Activated CD4-positive, alpha-beta T cell treated with anti-CD3 and anti-CD28 coated beads, Interleukin-2, amount 10 ng/mL, durations not matched to agents 7 days and 5 days (primary cell): ENCODE results near the gene TERF2IP. TPM values are rescaled to one million over a fixed set of nuclear protein-coding genes. Genes with fewer than 3 reads are reported as not detected.

ENCODE experiments used
- CTCF ChIA-PET: fragments of 350-600 bp; sonication (Branson Sonifier 250); formaldehyde crosslinking; loops from one replicate; lab custom pipeline; 2021; ENCODE audit warnings: antibody characterized with exemption; lab: Charles Lee
- POLR2A ChIA-PET: fragments of 350-600 bp; sonication (Branson Sonifier 250); formaldehyde crosslinking; loops from one replicate; lab custom pipeline; 2021; ENCODE audit warnings: antibody characterized with exemption; lab: Charles Lee
- DNase-seq: peaks from one replicate; pipeline ENCODE4 v3.0.0-alpha.2; 2020
- H3K27ac Mint-ChIP-seq: one replicate; pipeline ENCODE4 v1.8.0; 2021; ENCODE audit warnings: mild to moderate bottlenecking, moderate library complexity, mixed read lengths
- H3K27me3 Mint-ChIP-seq: one replicate; pipeline ENCODE4 v1.8.0; 2021; ENCODE audit warnings: mixed read lengths
- H3K36me3 Mint-ChIP-seq: one replicate; pipeline ENCODE4 v1.8.0; 2021; ENCODE audit warnings: low read depth, mixed read lengths
- H3K4me1 Mint-ChIP-seq: one replicate; pipeline ENCODE4 v1.8.0; 2021; ENCODE audit warnings: mixed read lengths
- H3K4me3 Mint-ChIP-seq: one replicate; pipeline ENCODE4 v1.8.0; 2021; ENCODE audit warnings: mild to moderate bottlenecking, moderate library complexity, mixed read lengths
- H3K9me3 Mint-ChIP-seq: one replicate; pipeline ENCODE4 v1.8.0; 2021; ENCODE audit warnings: mixed read lengths
- total RNA-seq, 2 experiments: library from RNA; stranded (reverse); gene quantifications; one replicate each; pipeline ENCODE4 v1.2.3, GENCODE V29; 2021

TERF2IP gene
- total RNA-seq, 2 experiments from 2014 or later, result 69.2 to 70.1 TPM

- no peaks in the 10 kb centered on the region for H3K9me3 Mint-ChIP-seq
- peak overlapping the region; percentile 94 for H3K27ac Mint-ChIP-seq
- H3K4me1 Mint-ChIP-seq, result peaks cover 63% of the 10 kb centered on the region
- CTCF ChIA-PET, result interaction anchor here (1.0 to 2.9 kb wide), 6 partner anchors 8 to 182 kb away, joined by 3 to 13 read pairs (median 4); partner anchors contain the start of gene TMEM170A
- peaks cover 55% of the 10 kb centered on the region for H3K36me3 Mint-ChIP-seq
- POLR2A ChIA-PET, result interaction anchor here (0.6 to 1.0 kb wide), 2 partner anchors 24 to 115 kb away, joined by 3 to 4 read pairs; partner anchors contain the start of gene ADAT1
- H3K27me3 Mint-ChIP-seq, result no peaks in the 10 kb centered on the region
- peak overlapping the region; percentile 99 for H3K4me3 Mint-ChIP-seq
- DNase-seq, result no peak
These were observed 471 bp upstream of the TERF2IP start for GRCh38 chr16:75647112-75647491.

- Mint-ChIP-seq H3K36me3 (peaks cover 56% of the 10 kb centered on the region), H3K27me3 (no peaks in the 10 kb centered on the region), H3K4me3 (peak overlapping the region; percentile 99), H3K4me1 (peaks cover 70% of the 10 kb centered on the region), H3K9me3 (no peaks in the 10 kb centered on the region), H3K27ac (peak overlapping the region; percentile 94)
- POLR2A ChIA-PET, result interaction anchor here (0.7 to 1.0 kb wide), 2 partner anchors 25 to 547 kb away, joined by 3 to 4 read pairs; partner anchors contain the start of gene ADAT1
- CTCF ChIA-PET, result interaction anchor here (0.5 to 2.9 kb wide), 8 partner anchors 8 to 268 kb away, joined by 3 to 13 read pairs (median 4); partner anchors contain the start of gene TMEM170A
- DNase-seq, result peak; percentile 90
These were observed 898 bp downstream of the TERF2IP start for GRCh38 chr16:75648265-75649076.

DNA sequence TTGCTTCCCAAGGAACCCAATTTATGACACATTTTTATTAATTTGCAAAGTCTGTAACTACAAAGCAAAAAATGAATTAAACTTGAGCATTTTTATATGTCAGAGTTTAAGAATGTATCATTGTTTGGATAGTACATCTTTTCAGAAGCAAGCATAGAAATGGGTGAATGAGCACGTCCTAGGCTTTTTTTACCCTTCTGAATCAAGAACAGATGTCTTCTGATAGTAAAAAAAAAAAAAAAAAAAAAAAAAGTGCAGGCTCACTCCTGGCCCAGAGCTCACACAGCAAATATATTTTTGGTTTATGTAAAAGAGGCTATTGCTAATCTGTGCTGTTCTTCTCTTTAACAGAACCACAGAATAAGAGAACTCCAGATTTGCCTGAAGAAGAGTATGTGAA, 6.3 kb downstream of the TERF2IP start:
- no peak for DNase-seq
- peak overlapping the region; percentile 58 for H3K27ac Mint-ChIP-seq
- CTCF ChIA-PET, result no interaction called here
- H3K4me3 Mint-ChIP-seq, result no peak overlapping the region
- H3K4me1 Mint-ChIP-seq, result peaks cover 44% of the 10 kb centered on the region
- POLR2A ChIA-PET, result interaction anchor here (0.7 kb wide), 1 partner anchor 22 kb away, joined by 4 read pairs; no protein-coding TSS in a partner anchor
- H3K9me3 Mint-ChIP-seq, result no peaks in the 10 kb centered on the region
- no peaks in the 10 kb centered on the region for H3K27me3 Mint-ChIP-seq
- peaks cover 65% of the 10 kb centered on the region for H3K36me3 Mint-ChIP-seq

DNA sequence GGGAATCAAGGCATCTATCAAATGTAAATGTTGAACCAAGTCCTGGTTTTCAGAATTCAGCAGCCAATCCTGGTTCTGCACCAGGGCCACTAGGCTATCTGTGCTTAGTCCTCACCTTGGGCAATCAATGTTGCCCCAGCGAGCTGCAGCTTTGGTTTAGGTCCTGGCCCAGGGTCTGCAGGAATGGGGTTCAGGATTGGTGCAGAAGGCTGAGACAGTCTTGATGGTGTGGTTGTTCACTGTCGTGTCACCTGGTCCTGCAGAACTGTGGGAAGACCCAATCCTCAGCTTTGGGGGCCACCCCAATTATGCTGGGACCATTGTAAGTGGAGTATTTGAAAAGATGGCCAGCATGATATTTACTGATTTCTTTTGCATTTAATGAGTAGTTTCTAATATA, 10.6 kb downstream of the TERF2IP start:
- Mint-ChIP-seq H3K4me1 (peaks cover 12% of the 10 kb centered on the region), H3K4me3 (no peak overlapping the region), H3K27ac (no peak overlapping the region), H3K9me3 (no peaks in the 10 kb centered on the region), H3K27me3 (no peaks in the 10 kb centered on the region), H3K36me3 (peaks cover 52% of the 10 kb centered on the region)
- ChIA-PET CTCF (no interaction called here), POLR2A (no interaction called here)
- no peak for DNase-seq

- no peaks in the 10 kb centered on the region for H3K4me1 Mint-ChIP-seq
- no peak overlapping the region for H3K27ac Mint-ChIP-seq
- CTCF ChIA-PET, result interaction anchor here (0.9 kb wide), 1 partner anchor 9 kb away, joined by 4 read pairs; no protein-coding TSS in a partner anchor
These were observed 12.7 kb downstream of the TERF2IP start for GRCh38 chr16:75660321-75660720.

DNA sequence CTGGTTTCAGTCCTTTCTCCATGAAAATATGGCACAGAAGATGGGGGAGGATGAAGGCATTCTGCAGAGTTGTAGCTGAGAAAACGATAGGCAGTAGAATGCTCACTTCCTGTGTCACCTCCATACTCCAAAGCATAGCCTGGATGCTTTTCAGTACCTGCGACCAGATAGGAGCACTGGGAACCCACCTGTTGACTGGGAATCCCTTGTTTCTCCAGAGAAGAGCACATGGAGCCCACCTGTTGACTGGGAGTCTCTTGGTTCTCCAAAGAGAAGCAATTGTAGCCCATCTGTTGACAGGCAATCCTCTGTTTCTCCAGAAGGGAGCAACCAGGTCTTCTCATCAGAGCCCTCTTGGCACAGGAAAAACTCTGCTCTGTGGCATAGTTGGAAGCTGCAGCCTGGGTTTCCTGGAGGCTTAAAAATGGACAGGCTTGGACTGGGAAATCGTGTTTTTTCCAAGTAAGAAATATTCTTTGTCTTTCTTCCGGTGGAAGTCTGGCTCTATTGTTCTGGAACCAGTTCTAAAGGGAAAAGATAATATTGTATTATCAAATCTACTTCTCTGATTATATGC, 13.2 kb downstream of the TERF2IP start:
- no peaks in the 10 kb centered on the region for H3K4me1 Mint-ChIP-seq
- POLR2A ChIA-PET, result no interaction called here

More at GRCh38 chr16:75660321-75660720, 12.7 kb downstream of the TERF2IP start:
- H3K27me3 Mint-ChIP-seq, result no peaks in the 10 kb centered on the region
- H3K4me3 Mint-ChIP-seq, result no peak overlapping the region
- POLR2A ChIA-PET, result no interaction called here
- H3K36me3 Mint-ChIP-seq, result peaks cover 38% of the 10 kb centered on the region
- no peaks in the 10 kb centered on the region for H3K9me3 Mint-ChIP-seq
- no peak for DNase-seq

DNA sequence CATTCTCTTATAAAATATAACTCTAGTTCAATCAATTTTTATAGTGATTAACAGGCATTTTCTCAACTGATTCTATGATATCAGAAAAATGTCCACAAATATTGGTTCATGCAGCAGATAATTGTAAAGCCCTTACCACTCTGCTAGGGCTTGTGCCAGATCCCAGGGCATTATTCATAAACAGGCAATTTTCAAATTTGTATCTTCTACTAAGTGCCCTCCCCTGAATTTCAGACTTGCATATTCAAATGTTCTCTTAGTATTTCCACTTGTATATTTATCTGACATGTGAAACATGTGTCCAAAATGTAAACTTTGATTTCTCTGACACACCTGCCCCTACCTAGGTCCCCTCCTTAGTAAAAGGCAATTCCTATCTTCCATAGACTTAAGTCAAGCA, 19.9 kb downstream of the TERF2IP start:
- CTCF ChIA-PET, result no interaction called here
- Mint-ChIP-seq H3K4me1 (no peaks in the 10 kb centered on the region), H3K9me3 (peaks cover 3% of the 10 kb centered on the region), H3K27me3 (no peaks in the 10 kb centered on the region), H3K36me3 (peaks cover under 1% of the 10 kb centered on the region), H3K4me3 (no peak overlapping the region), H3K27ac (no peak overlapping the region)
- POLR2A ChIA-PET, result no interaction called here
- no peak for DNase-seq

More for the DNA sequence above, 13.2 kb downstream of the TERF2IP start:
- Mint-ChIP-seq H3K27me3 (no peaks in the 10 kb centered on the region), H3K36me3 (peaks cover 34% of the 10 kb centered on the region), H3K9me3 (peaks cover 2% of the 10 kb centered on the region), H3K27ac (no peak overlapping the region), H3K4me3 (no peak overlapping the region)
- DNase-seq, result no peak
- CTCF ChIA-PET, result no interaction called here

GRCh38 chr16:75676909-75677308, 29.3 kb downstream of the TERF2IP start, which contains the start of gene CPHXL2:
Gene CPHXL2 (minus strand): TSS chr16:75677009. CDS start chr16:75676999, 10 bp downstream.
- DNase-seq, result no peak
- Mint-ChIP-seq H3K36me3 (no peaks in the 10 kb centered on the region), H3K4me1 (no peaks in the 10 kb centered on the region), H3K4me3 (no peak within 1 kb of the TSS), H3K27me3 (no peaks in the 10 kb centered on the region), H3K27ac (no peak within 1 kb of the TSS), H3K9me3 (no peaks in the 10 kb centered on the region)
- CTCF ChIA-PET, result interaction anchor here (0.6 kb wide), 1 partner anchor 97 kb away, joined by 3 read pairs; no protein-coding TSS in a partner anchor
- POLR2A ChIA-PET, result no interaction called here

GRCh38 chr16:75679366-75679765, 31.8 kb downstream of the TERF2IP start:
- no peaks in the 10 kb centered on the region for H3K36me3 Mint-ChIP-seq
- no peak overlapping the region for H3K4me3 Mint-ChIP-seq
- CTCF ChIA-PET, result no interaction called here
- H3K4me1 Mint-ChIP-seq, result no peaks in the 10 kb centered on the region
- POLR2A ChIA-PET, result no interaction called here
- H3K27me3 Mint-ChIP-seq, result peaks cover 2% of the 10 kb centered on the region
- no peak for DNase-seq
- H3K27ac Mint-ChIP-seq, result no peak overlapping the region
- H3K9me3 Mint-ChIP-seq, result peaks cover 4% of the 10 kb centered on the region

- peaks cover 9% of the 10 kb centered on the region for H3K9me3 Mint-ChIP-seq
- no peak overlapping the region for H3K27ac Mint-ChIP-seq
- CTCF ChIA-PET, result no interaction called here
- POLR2A ChIA-PET, result no interaction called here
- peaks cover 4% of the 10 kb centered on the region for H3K27me3 Mint-ChIP-seq
- no peak overlapping the region for H3K4me3 Mint-ChIP-seq
- no peaks in the 10 kb centered on the region for H3K36me3 Mint-ChIP-seq
- no peak for DNase-seq
- H3K4me1 Mint-ChIP-seq, result no peaks in the 10 kb centered on the region
These were observed 34.7 kb downstream of the TERF2IP start for GRCh38 chr16:75682308-75682707.

- H3K4me1 Mint-ChIP-seq, result no peaks in the 10 kb centered on the region
These were observed 39.8 kb downstream of the TERF2IP start for GRCh38 chr16:75687361-75687760.

DNA sequence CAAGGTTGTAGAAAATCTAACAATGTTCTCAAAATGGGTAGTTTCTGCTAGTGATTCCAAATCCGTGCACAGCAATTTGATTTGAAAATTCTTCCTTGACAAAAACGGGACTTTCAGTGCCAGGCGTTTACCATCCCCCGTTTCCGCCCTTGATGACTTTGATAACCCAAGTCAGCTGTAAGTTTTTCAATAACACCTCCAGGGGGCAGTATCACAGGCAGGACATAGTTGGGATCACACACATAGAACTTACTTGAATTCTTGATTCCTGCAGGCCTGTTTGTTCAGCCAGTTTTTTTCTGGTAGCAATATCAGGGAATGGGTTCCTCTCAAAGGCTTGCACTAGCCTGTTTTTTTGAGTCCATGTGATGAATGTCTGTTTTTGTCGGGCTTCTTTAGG, 48.1 kb downstream of the TERF2IP start:
- Mint-ChIP-seq H3K36me3 (no peaks in the 10 kb centered on the region), H3K27ac (no peak overlapping the region), H3K9me3 (no peaks in the 10 kb centered on the region), H3K4me3 (no peak overlapping the region), H3K27me3 (no peaks in the 10 kb centered on the region), H3K4me1 (no peaks in the 10 kb centered on the region)
- ChIA-PET CTCF (no interaction called here), POLR2A (no interaction called here)
- peak; percentile 7 for DNase-seq

More at GRCh38 chr16:75687361-75687760, 39.8 kb downstream of the TERF2IP start:
- no peak overlapping the region for H3K4me3 Mint-ChIP-seq
- H3K9me3 Mint-ChIP-seq, result peaks cover 11% of the 10 kb centered on the region
- POLR2A ChIA-PET, result no interaction called here
- H3K27me3 Mint-ChIP-seq, result peaks cover 4% of the 10 kb centered on the region
- no peaks in the 10 kb centered on the region for H3K36me3 Mint-ChIP-seq
- CTCF ChIA-PET, result no interaction called here
- no peak overlapping the region for H3K27ac Mint-ChIP-seq
- DNase-seq, result no peak

GRCh38 chr16:75697571-75697970, 50.0 kb downstream of the TERF2IP start:
- Mint-ChIP-seq H3K36me3 (no peaks in the 10 kb centered on the region), H3K4me3 (no peak overlapping the region), H3K4me1 (no peaks in the 10 kb centered on the region), H3K27ac (no peak overlapping the region), H3K27me3 (no peaks in the 10 kb centered on the region), H3K9me3 (no peaks in the 10 kb centered on the region)
- ChIA-PET POLR2A (no interaction called here), CTCF (interaction anchor here (1.5 kb wide), 1 partner anchor 10 kb away, joined by 3 read pairs; no protein-coding TSS in a partner anchor)
- no peak for DNase-seq
